ENCODE measurements around the gene TMEM54. TPM values are rescaled to one million over a fixed set of nuclear protein-coding genes. Genes with fewer than 3 reads are reported as not detected.

TMEM54 gene
- total and polyA plus RNA-seq, 10 of the 15 experiments (the other 5 are each of a cell fraction or from before 2014, with no cell fraction given): 0.07 to 0.94 (median 0.56) TPM; not detected in 1

- ChIA-PET POLR2A (interaction anchor here (0.7 to 0.9 kb wide), 2 partner anchors 12 to 30 kb away, joined by 3 read pairs; no protein-coding TSS in a partner anchor), CTCF (interaction anchor here (1.2 to 4.2 kb wide), 3 partner anchors 25 to 136 kb away, joined by 3 to 19 read pairs (median 3); no protein-coding TSS in a partner anchor), SMC1A (ENCODE audit: uncharacterized antibody, unreplicated experiment) (interaction anchor here (0.8 to 3.0 kb wide), 5 partner anchors 19 to 73 kb away, joined by 3 to 15 read pairs (median 4); no protein-coding TSS in a partner anchor), RAD21 (ENCODE audit: unreplicated experiment) (interaction anchor here (1.3 kb wide), 1 partner anchor 24 kb away, joined by 3 read pairs; no protein-coding TSS in a partner anchor)
- Histone ChIP-seq H3K9me3 (replicated peaks; ENCODE audit: control insufficient read depth, insufficient read depth, low read length) (peaks cover 2% of the 10 kb centered on the region; the same call in 1 of the 3 replicates), H3K27me3 (replicated peaks in 1 of 2; ENCODE audit: control insufficient read depth in 2 of 2, insufficient read depth in 2 of 2, low read length in 1 of 2) (no peaks in the 10 kb centered on the region), H3K9ac (ENCODE audit: control insufficient read depth, insufficient read depth, low read length) (no peak overlapping the region), H3K4me1 (ENCODE audit: control insufficient read depth, insufficient read depth, low read length) (no peaks in the 10 kb centered on the region), H3K36me3 (ENCODE audit: control insufficient read depth in 2 of 2, insufficient read depth in 2 of 2, low read length in 1 of 2) (peaks cover 0 to 9% of the 10 kb centered on the region in 2 experiments; a peak in 2 of 4 replicates), H4K20me1 (ENCODE audit: control insufficient read depth, insufficient read depth) (no peaks in the 10 kb centered on the region), H3K79me2 (ENCODE audit: control insufficient read depth, insufficient read depth, low read length) (no peaks in the 10 kb centered on the region), H2AFZ (ENCODE audit: control insufficient read depth, low read depth, low read length) (no peak overlapping the region), H3K27ac (ENCODE audit: control insufficient read depth, insufficient read depth) (0 out of 2 replicates have a peak overlapping the region, but pooled peaks have one; percentile 6), H3K4me3 (no peak overlapping the region), H3K4me2 (ENCODE audit: control insufficient read depth, insufficient read depth) (no peak overlapping the region)
- 18% methylated on average over 2 of the region's 2 CpGs for WGBS (ENCODE audit: insufficient coverage, insufficient replicate concordance, low lambda C conversion rate, missing lambda C conversion rate)
- TSS peak; percentile 13 for BruUV-seq (replicated peaks)
- ATAC-seq (peak; percentile 95), DNase-seq (ENCODE audit: low read depth, low spot score) (no peak), FAIRE-seq (no peak)
- intact Hi-C loops (cut with micrococcal nuclease; ENCODE audit: unreplicated experiment): no loop called here
- in situ Hi-C loops (cut with MboI): no loop called here
- TF ChIP-seq HDGF (IDR thresholded peaks at IDR 0.05) (no peak), RAD21 (IDR thresholded peaks at IDR 0.05; ENCODE audit: insufficient read depth, low read depth, low read length) (no peak), MTA2 (IDR thresholded peaks at IDR 0.05; ENCODE audit: low read depth) (no peak), IKZF1 (conservative IDR thresholded peaks at IDR 0.05) (no peak), YY1 (IDR thresholded peaks at IDR 0.05; ENCODE audit: low read depth, low read length) (no peak), SRF (IDR thresholded peaks at IDR 0.05; ENCODE audit: low read depth in 2 of 2, low read length in 2 of 2) (no peak), RELA (IDR thresholded peaks at IDR 0.05; ENCODE audit: borderline replicate concordance, partially characterized antibody) (no peak), ASH2L (IDR thresholded peaks at IDR 0.05; ENCODE audit: borderline replicate concordance, low read depth) (no peak), MEF2A (IDR thresholded peaks at IDR 0.05; ENCODE audit: insufficient read depth, low read depth, low read length) (peak; percentile 45; the same call in 1 of the 2 replicates), POU2F2 (IDR thresholded peaks at IDR 0.05; ENCODE audit: borderline replicate concordance, low read depth, low read length) (no peak)
- TF ChIP-seq, protein P1, sequence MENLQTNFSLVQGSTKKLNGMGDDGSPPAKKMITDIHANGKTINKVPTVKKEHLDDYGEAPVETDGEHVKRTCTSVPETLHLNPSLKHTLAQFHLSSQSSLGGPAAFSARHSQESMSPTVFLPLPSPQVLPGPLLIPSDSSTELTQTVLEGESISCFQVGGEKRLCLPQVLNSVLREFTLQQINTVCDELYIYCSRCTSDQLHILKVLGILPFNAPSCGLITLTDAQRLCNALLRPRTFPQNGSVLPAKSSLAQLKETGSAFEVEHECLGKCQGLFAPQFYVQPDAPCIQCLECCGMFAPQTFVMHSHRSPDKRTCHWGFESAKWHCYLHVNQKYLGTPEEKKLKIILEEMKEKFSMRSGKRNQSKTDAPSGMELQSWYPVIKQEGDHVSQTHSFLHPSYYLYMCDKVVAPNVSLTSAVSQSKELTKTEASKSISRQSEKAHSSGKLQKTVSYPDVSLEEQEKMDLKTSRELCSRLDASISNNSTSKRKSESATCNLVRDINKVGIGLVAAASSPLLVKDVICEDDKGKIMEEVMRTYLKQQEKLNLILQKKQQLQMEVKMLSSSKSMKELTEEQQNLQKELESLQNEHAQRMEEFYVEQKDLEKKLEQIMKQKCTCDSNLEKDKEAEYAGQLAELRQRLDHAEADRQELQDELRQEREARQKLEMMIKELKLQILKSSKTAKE (IDR thresholded peaks at IDR 0.05; ENCODE audit: low read depth, poor library complexity, severe bottlenecking): no peak
- TF ChIP-seq, protein P2, sequence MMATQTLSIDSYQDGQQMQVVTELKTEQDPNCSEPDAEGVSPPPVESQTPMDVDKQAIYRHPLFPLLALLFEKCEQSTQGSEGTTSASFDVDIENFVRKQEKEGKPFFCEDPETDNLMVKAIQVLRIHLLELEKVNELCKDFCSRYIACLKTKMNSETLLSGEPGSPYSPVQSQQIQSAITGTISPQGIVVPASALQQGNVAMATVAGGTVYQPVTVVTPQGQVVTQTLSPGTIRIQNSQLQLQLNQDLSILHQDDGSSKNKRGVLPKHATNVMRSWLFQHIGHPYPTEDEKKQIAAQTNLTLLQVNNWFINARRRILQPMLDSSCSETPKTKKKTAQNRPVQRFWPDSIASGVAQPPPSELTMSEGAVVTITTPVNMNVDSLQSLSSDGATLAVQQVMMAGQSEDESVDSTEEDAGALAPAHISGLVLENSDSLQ (IDR thresholded peaks at IDR 0.05): no peak
- TF ChIP-seq, protein P3, sequence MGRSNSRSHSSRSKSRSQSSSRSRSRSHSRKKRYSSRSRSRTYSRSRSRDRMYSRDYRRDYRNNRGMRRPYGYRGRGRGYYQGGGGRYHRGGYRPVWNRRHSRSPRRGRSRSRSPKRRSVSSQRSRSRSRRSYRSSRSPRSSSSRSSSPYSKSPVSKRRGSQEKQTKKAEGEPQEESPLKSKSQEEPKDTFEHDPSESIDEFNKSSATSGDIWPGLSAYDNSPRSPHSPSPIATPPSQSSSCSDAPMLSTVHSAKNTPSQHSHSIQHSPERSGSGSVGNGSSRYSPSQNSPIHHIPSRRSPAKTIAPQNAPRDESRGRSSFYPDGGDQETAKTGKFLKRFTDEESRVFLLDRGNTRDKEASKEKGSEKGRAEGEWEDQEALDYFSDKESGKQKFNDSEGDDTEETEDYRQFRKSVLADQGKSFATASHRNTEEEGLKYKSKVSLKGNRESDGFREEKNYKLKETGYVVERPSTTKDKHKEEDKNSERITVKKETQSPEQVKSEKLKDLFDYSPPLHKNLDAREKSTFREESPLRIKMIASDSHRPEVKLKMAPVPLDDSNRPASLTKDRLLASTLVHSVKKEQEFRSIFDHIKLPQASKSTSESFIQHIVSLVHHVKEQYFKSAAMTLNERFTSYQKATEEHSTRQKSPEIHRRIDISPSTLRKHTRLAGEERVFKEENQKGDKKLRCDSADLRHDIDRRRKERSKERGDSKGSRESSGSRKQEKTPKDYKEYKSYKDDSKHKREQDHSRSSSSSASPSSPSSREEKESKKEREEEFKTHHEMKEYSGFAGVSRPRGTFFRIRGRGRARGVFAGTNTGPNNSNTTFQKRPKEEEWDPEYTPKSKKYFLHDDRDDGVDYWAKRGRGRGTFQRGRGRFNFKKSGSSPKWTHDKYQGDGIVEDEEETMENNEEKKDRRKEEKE (IDR thresholded peaks at IDR 0.05): no peak
Observed at GRCh38 chr1:32848354-32849063, 52.7 kb downstream of the TMEM54 start.

All from GM12878 (cell line).